Neuronal stem cell (in vitro differentiated cells): ENCODE results near the gene PDZRN4.
"Not testable (repeated sequence)": the region's sequence is repeated elsewhere in the genome, so short reads cannot be mapped to it uniquely, and the experiment has no call there.

Source experiments
- DNase-seq: peaks from one replicate; pipeline ENCODE4 v3.0.0-alpha.2; 2013; ENCODE audit warnings: low spot score
- H2AFZ ChIP-seq: one replicate; pipeline ENCODE4 v1.6.1; 2013; ENCODE audit warnings: mild to moderate bottlenecking, low read length, inconsistent platforms
- H2AK5ac ChIP-seq: 2 replicates; pipeline ENCODE4 v1.6.1; 2013; ENCODE audit warnings: low read depth, mild to moderate bottlenecking, inconsistent platforms, low read length, moderate library complexity, mixed read lengths
- H2BK120ac ChIP-seq: 2 replicates; pipeline ENCODE4 v1.6.1; 2013; ENCODE audit warnings: low read depth, mild to moderate bottlenecking, inconsistent platforms, low read length, moderate library complexity, mixed read lengths
- H2BK12ac ChIP-seq: one replicate; pipeline ENCODE4 v1.6.1; 2013; ENCODE audit warnings: low read length, inconsistent platforms
- H2BK15ac ChIP-seq: 2 replicates; pipeline ENCODE4 v1.6.1; 2013; ENCODE audit warnings: mild to moderate bottlenecking, low read length, inconsistent platforms, mixed read lengths
- H2BK5ac ChIP-seq: one replicate; pipeline ENCODE4 v1.6.1; 2013; ENCODE audit warnings: inconsistent platforms, mild to moderate bottlenecking, low read length, moderate library complexity
- H3K14ac ChIP-seq: one replicate; pipeline ENCODE4 v1.6.1; 2013; ENCODE audit warnings: low read length, inconsistent platforms
- H3K18ac ChIP-seq: 2 replicates; pipeline ENCODE4 v1.6.1; 2013; ENCODE audit warnings: low read length, inconsistent platforms
- H3K23ac ChIP-seq: 2 replicates; pipeline ENCODE4 v1.6.1; 2013; ENCODE audit warnings: low read depth, mild to moderate bottlenecking, mixed read lengths, low read length, inconsistent platforms; ENCODE audit not compliant: poor library complexity
- H3K27ac ChIP-seq: replicated peaks from 3 replicates; pipeline ENCODE4 v1.5.1; 2013; ENCODE audit warnings: low read length, inconsistent platforms
- H3K27me3 ChIP-seq, 3 experiments: 2 replicates each; pipeline ENCODE4 v1.6.1; 2013; ENCODE audit warnings: low read length in 3 of 3, mild to moderate bottlenecking in 2 of 3, inconsistent platforms in 1 of 3, low read depth in 1 of 3, mixed read lengths in 1 of 3, moderate library complexity in 1 of 3; ENCODE audit not compliant: control insufficient read depth in 3 of 3, insufficient read depth in 3 of 3
- H3K36me3 ChIP-seq, 2 donors: replicated peaks in 1 of 2; 2 replicates each; pipeline ENCODE4 v1.6.1; 2013; ENCODE audit warnings: low read length in 2 of 2; ENCODE audit not compliant: control insufficient read depth in 2 of 2, insufficient read depth in 2 of 2
- H3K4ac ChIP-seq: 2 replicates; pipeline ENCODE4 v1.6.1; 2013; ENCODE audit warnings: inconsistent platforms, mild to moderate bottlenecking, low read length, moderate library complexity
- H3K4me1 ChIP-seq, 2 donors: 1 replicate in 1 of 2; 2 replicates in 1 of 2; pipeline ENCODE4 v1.6.1; 2013; ENCODE audit warnings: low read length in 2 of 2, low read depth in 1 of 2; ENCODE audit not compliant: control insufficient read depth in 2 of 2, insufficient read depth in 1 of 2
- H3K4me2 ChIP-seq: one replicate; pipeline ENCODE4 v1.6.1; 2013; ENCODE audit warnings: mild to moderate bottlenecking, low read length, inconsistent platforms; ENCODE audit not compliant: insufficient read depth, poor library complexity, severe bottlenecking
- H3K4me3 ChIP-seq, 2 donors: 2 replicates each; pipeline ENCODE4 v1.5.1; 2013; ENCODE audit warnings: low read length in 2 of 2, mild to moderate bottlenecking in 2 of 2, inconsistent platforms in 1 of 2, moderate library complexity in 1 of 2
- H3K79me1 ChIP-seq: one replicate; pipeline ENCODE4 v1.6.1; 2013; ENCODE audit warnings: low read depth, mild to moderate bottlenecking, inconsistent platforms, low read length, moderate library complexity
- H3K9ac ChIP-seq: one replicate; pipeline ENCODE4 v1.6.1; 2013; ENCODE audit warnings: mild to moderate bottlenecking, low read depth, low read length, inconsistent platforms; ENCODE audit not compliant: poor library complexity
- H3K9me3 ChIP-seq, 2 donors: replicated peaks in 1 of 2; 2 replicates each; pipeline versions ENCODE3 to v1.6.1; 2013; ENCODE audit warnings: low read length in 2 of 2, mild to moderate bottlenecking in 2 of 2, inconsistent platforms in 1 of 2, low read depth in 1 of 2, mixed read lengths in 1 of 2, moderate library complexity in 1 of 2; ENCODE audit not compliant: control insufficient read depth in 2 of 2, insufficient read depth in 1 of 2
- H4K8ac ChIP-seq: one replicate; pipeline ENCODE4 v1.6.1; 2013; ENCODE audit warnings: low read depth, mild to moderate bottlenecking, inconsistent platforms, low read length, moderate library complexity
- H4K91ac ChIP-seq: one replicate; pipeline ENCODE4 v1.6.1; 2013; ENCODE audit warnings: low read length, low read depth, mild to moderate bottlenecking, inconsistent platforms; ENCODE audit not compliant: poor library complexity
- WGBS, 2 donors: extraction: QIAGEN DNeasy Blood & Tissue Kit; methylation state at CpG; one replicate each; pipeline ENCODE4 v1.1.7; 2013; ENCODE audit warnings: missing lambda C conversion rate in 2 of 2, mixed read lengths in 1 of 2; ENCODE audit not compliant: insufficient read length in 2 of 2, insufficient replicate concordance in 1 of 2; ENCODE audit errors: extremely low coverage in 2 of 2; 5-methylcytosine and 5-hydroxymethylcytosine counted together

PDZRN4 gene

GRCh38 chr12:41537522-41537921, 349.4 kb downstream of the PDZRN4 start:
- H3K9me3 ChIP-seq: no peaks in the 10 kb centered on the region

GRCh38 chr12:41545761-41546160, 357.6 kb downstream of the PDZRN4 start:
- Histone ChIP-seq H3K9me3 (no peaks in the 10 kb centered on the region), H3K36me3 (no peaks in the 10 kb centered on the region)
- no peak for DNase-seq

More at GRCh38 chr12:41537522-41537921, 349.4 kb downstream of the PDZRN4 start:
- Histone ChIP-seq H4K91ac (no peak overlapping the region), H3K4me1 (no peaks in the 10 kb centered on the region), H2BK15ac (no peak overlapping the region), H3K14ac (no peak overlapping the region), H2BK5ac (no peak overlapping the region), H3K27me3 (no peaks in the 10 kb centered on the region), H2BK120ac (no peak overlapping the region), H3K4ac (no peak overlapping the region), H3K27ac (no peak overlapping the region), H3K4me3 (no peak overlapping the region), H3K4me2 (no peak overlapping the region), H2BK12ac (no peak overlapping the region), H3K23ac (no peak overlapping the region), H3K36me3 (no peaks in the 10 kb centered on the region), H2AFZ (peak overlapping the region; percentile 15), H4K8ac (no peak overlapping the region), H3K79me1 (no peaks in the 10 kb centered on the region), H3K9ac (no peak overlapping the region), H3K18ac (no peak overlapping the region), H2AK5ac (no peak overlapping the region)
- DNase-seq: no peak
- no CpG with 5 or more reads among the region's 1 CpG for WGBS, 2 donors

GRCh38 chr12:41547071-41547470, 359.0 kb downstream of the PDZRN4 start:
- H3K18ac ChIP-seq, H4K8ac ChIP-seq, H2AFZ ChIP-seq, H3K27me3 ChIP-seq, H3K9me3 ChIP-seq, H3K27ac ChIP-seq, H2BK5ac ChIP-seq, DNase-seq, H3K79me1 ChIP-seq, H3K14ac ChIP-seq, H3K23ac ChIP-seq, H2AK5ac ChIP-seq, H2BK12ac ChIP-seq, H3K4ac ChIP-seq, H3K4me3 ChIP-seq, H2BK15ac ChIP-seq, H4K91ac ChIP-seq, H3K9ac ChIP-seq, H3K4me1 ChIP-seq, H3K4me2 ChIP-seq, H3K36me3 ChIP-seq, H2BK120ac ChIP-seq: not testable (repeated sequence)
- WGBS, 2 donors: no CpG with 5 or more reads among the region's 1 CpG

More at GRCh38 chr12:41545761-41546160, 357.6 kb downstream of the PDZRN4 start:
- Histone ChIP-seq H3K14ac (no peak overlapping the region), H3K4ac (no peak overlapping the region), H3K9ac (no peak overlapping the region), H2BK15ac (no peak overlapping the region), H2BK12ac (no peak overlapping the region), H2BK120ac (no peak overlapping the region), H2AK5ac (no peak overlapping the region), H4K91ac (no peak overlapping the region), H3K4me1 (no peaks in the 10 kb centered on the region), H3K27me3 (no peaks in the 10 kb centered on the region), H3K27ac (no peak overlapping the region), H2BK5ac (no peak overlapping the region), H2AFZ (no peak overlapping the region), H3K4me2 (no peak overlapping the region), H4K8ac (no peak overlapping the region), H3K18ac (no peak overlapping the region), H3K4me3 (peak overlapping the region in 1 of 2 donors; percentile 34), H3K79me1 (no peaks in the 10 kb centered on the region), H3K23ac (no peak overlapping the region)
- no CpG with 5 or more reads among the region's 6 CpGs for WGBS, 2 donors

GRCh38 chr12:41548926-41549325, 360.8 kb downstream of the PDZRN4 start:
- no peak overlapping the region for H2AFZ ChIP-seq
- no peaks in the 10 kb centered on the region for H3K4me1 ChIP-seq
- H3K4me2 ChIP-seq: no peak overlapping the region
- no peak overlapping the region for H3K27ac ChIP-seq
- DNase-seq: no peak
- no peak overlapping the region for H3K18ac ChIP-seq
- no peak overlapping the region for H3K23ac ChIP-seq
- no peak overlapping the region for H2AK5ac ChIP-seq
- H2BK120ac ChIP-seq: no peak overlapping the region
- no peaks in the 10 kb centered on the region for H3K36me3 ChIP-seq
- no peak overlapping the region for H2BK5ac ChIP-seq
- no peak overlapping the region for H3K9ac ChIP-seq
- no peak overlapping the region for H3K4me3 ChIP-seq
- no peaks in the 10 kb centered on the region for H3K9me3 ChIP-seq
- WGBS, 2 donors: no CpG with 5 or more reads among the region's 4 CpGs
- H2BK15ac ChIP-seq: no peak overlapping the region
- H3K27me3 ChIP-seq: no peaks in the 10 kb centered on the region
- H4K8ac ChIP-seq: no peak overlapping the region
- no peak overlapping the region for H2BK12ac ChIP-seq
- no peak overlapping the region for H4K91ac ChIP-seq
- H3K79me1 ChIP-seq: no peaks in the 10 kb centered on the region
- no peak overlapping the region for H3K4ac ChIP-seq
- no peak overlapping the region for H3K14ac ChIP-seq
